ENCODE measurements around the gene ATMIN.

- TF ChIP-seq CTCF (conservative IDR thresholded peaks at IDR 0.05; ENCODE audit: low read length) (no peak), EZH2phosphoT487 (IDR thresholded peaks at IDR 0.05; ENCODE audit: borderline replicate concordance) (no peak)
These were observed 22.7 kb upstream of the ATMIN start for GRCh38 chr16:81012974-81013373.
